ENCODE data around the gene ZDHHC11.

Gene ZDHHC11, protein sequence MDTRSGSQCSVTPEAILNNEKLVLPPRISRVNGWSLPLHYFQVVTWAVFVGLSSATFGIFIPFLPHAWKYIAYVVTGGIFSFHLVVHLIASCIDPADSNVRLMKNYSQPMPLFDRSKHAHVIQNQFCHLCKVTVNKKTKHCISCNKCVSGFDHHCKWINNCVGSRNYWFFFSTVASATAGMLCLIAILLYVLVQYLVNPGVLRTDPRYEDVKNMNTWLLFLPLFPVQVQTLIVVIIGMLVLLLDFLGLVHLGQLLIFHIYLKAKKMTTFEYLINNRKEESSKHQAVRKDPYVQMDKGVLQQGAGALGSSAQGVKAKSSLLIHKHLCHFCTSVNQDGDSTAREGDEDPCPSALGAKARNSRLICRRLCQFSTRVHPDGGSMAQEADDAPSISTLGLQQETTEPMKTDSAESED

GRCh38 chr5:850511-851006 is at the start of gene ZDHHC11:
ZDHHC11 (minus strand) TSS chr5:850986; CDS start chr5:850602, 384 bp downstream.
- Histone ChIP-seq H3K4me3 (ENCODE audit: low read depth, low read length) (no peak within 1 kb of the TSS), H3K9ac (ENCODE audit: low read depth, low read length) (no peak within 1 kb of the TSS)

DNA sequence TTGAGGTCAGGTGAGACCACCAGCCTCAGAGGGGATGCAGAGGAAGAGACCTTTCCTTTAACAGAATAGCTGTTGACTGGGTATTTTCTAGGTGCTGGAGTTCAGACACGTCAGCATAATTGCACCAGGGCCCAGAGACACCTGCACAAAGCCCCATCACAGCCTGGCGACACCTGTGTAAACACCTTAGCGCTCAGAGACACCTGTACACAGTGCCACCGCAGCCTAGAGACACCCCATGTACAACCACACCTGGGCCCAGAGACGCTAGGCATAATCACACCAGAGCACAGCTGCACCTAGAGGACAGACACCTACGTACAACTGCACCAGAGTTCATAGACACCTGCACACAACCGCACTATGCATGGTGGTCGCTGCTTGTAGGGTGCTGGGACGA is 42.9 kb upstream of the ZDHHC11 start:
- Histone ChIP-seq H3K9ac (ENCODE audit: low read depth, low read length) (peak overlapping the region; percentile 93), H3K36me3 (ENCODE audit: control insufficient read depth, insufficient read depth, low read length) (peaks cover 34% of the 10 kb centered on the region), H3K9me3 (ENCODE audit: control insufficient read depth, insufficient read depth, low read length) (no peaks in the 10 kb centered on the region)

More at GRCh38 chr5:850511-851006, at the start of gene ZDHHC11:
- Histone ChIP-seq H3K27me3 (ENCODE audit: control insufficient read depth, insufficient read depth, low read length) (no peaks in the 10 kb centered on the region), H3K36me3 (ENCODE audit: control insufficient read depth, insufficient read depth, low read length) (peaks cover 2% of the 10 kb centered on the region), H3K9me3 (ENCODE audit: control insufficient read depth, insufficient read depth, low read length) (no peaks in the 10 kb centered on the region), H3K4me1 (ENCODE audit: control insufficient read depth, insufficient read depth, low read length) (no peaks in the 10 kb centered on the region)

DNA sequence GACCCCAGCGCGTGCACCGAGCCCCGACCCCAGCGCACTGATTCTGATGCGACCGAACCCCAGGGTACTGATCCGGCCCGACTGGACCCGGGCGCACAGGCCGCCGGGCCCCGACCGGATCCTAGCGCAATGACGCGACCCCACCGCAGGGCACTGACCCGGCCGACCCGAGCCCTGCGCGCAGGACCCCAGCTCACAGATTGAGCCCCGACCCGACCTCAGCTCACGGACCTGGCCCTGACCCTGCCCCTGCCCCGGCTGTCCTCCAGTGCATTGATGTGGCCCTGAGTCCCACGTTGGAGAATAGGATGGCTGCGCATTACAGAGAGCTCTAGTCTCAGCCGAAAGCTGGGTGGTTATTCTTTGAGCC is 42.3 kb upstream of the ZDHHC11 start:
- peak overlapping the region; percentile 94 for H3K4me3 ChIP-seq (ENCODE audit: low read depth, low read length)
- peaks cover 40% of the 10 kb centered on the region for H3K36me3 ChIP-seq (ENCODE audit: control insufficient read depth, insufficient read depth, low read length)
- H3K9me3 ChIP-seq (ENCODE audit: control insufficient read depth, insufficient read depth, low read length) = no peaks in the 10 kb centered on the region
- H3K27me3 ChIP-seq (ENCODE audit: control insufficient read depth, insufficient read depth, low read length) = no peaks in the 10 kb centered on the region
- H3K9ac ChIP-seq (ENCODE audit: low read depth, low read length) = peak overlapping the region; percentile 93
- H3K4me1 ChIP-seq (ENCODE audit: control insufficient read depth, insufficient read depth, low read length) = peaks cover 5% of the 10 kb centered on the region

More for the DNA sequence above, 42.9 kb upstream of the ZDHHC11 start:
- peaks cover 5% of the 10 kb centered on the region for H3K4me1 ChIP-seq (ENCODE audit: control insufficient read depth, insufficient read depth, low read length)
- no peaks in the 10 kb centered on the region for H3K27me3 ChIP-seq (ENCODE audit: control insufficient read depth, insufficient read depth, low read length)
- H3K4me3 ChIP-seq (ENCODE audit: low read depth, low read length) = peak overlapping the region; percentile 94

- Histone ChIP-seq H3K4me1 (ENCODE audit: control insufficient read depth, insufficient read depth, low read length) (peaks cover 5% of the 10 kb centered on the region), H3K9ac (ENCODE audit: low read depth, low read length) (peak within 1 kb of the TSS; percentile 93), H3K9me3 (ENCODE audit: control insufficient read depth, insufficient read depth, low read length) (no peaks in the 10 kb centered on the region), H3K36me3 (ENCODE audit: control insufficient read depth, insufficient read depth, low read length) (peaks cover 45% of the 10 kb centered on the region), H3K27me3 (ENCODE audit: control insufficient read depth, insufficient read depth, low read length) (no peaks in the 10 kb centered on the region), H3K4me3 (ENCODE audit: low read depth, low read length) (peak within 1 kb of the TSS; percentile 94)
Measured at GRCh38 chr5:892394-893136, 41.8 kb upstream of the ZDHHC11 start, which contains the start of the genes BRD9 and TRIP13. BRD9 (minus strand) TSS chr5:892801; CDS start chr5:892657, 144 bp downstream. TRIP13 (plus strand) TSS chr5:892884; CDS start chr5:892999, 115 bp downstream.

DNA sequence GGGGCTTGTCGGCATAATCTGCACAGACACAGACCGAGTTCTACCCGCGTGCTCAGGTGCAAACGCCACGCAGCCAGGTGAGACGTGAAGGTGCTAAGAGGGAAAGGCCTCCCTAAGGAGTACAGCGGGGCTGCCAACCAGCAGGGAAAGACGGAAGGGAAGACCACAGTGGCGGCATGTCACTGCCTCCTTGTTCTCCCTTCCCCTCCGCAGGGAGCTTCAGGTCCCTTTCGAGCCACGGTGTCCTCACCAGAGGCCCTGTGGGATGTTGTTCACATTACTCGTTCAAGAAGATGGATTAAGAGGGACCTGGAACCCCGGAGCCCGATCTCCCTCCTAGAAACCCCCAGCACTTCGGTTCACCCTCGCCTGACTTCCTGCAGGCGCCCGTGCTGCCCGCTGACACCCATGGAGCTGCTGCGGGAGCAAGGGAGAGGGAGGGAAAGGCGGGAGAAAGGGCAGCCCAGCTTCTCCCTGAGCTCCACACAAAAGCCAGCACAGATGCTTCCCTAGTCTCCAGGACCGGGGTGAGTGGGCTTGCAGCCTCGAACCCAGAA is 41.1 kb upstream of the ZDHHC11 start:
- Histone ChIP-seq H3K4me3 (ENCODE audit: low read depth, low read length) (peak overlapping the region; percentile 94), H3K9me3 (ENCODE audit: control insufficient read depth, insufficient read depth, low read length) (no peaks in the 10 kb centered on the region), H3K4me1 (ENCODE audit: control insufficient read depth, insufficient read depth, low read length) (peaks cover 5% of the 10 kb centered on the region), H3K9ac (ENCODE audit: low read depth, low read length) (peak overlapping the region; percentile 90), H3K27me3 (ENCODE audit: control insufficient read depth, insufficient read depth, low read length) (no peaks in the 10 kb centered on the region), H3K36me3 (ENCODE audit: control insufficient read depth, insufficient read depth, low read length) (peaks cover 49% of the 10 kb centered on the region)

DNA sequence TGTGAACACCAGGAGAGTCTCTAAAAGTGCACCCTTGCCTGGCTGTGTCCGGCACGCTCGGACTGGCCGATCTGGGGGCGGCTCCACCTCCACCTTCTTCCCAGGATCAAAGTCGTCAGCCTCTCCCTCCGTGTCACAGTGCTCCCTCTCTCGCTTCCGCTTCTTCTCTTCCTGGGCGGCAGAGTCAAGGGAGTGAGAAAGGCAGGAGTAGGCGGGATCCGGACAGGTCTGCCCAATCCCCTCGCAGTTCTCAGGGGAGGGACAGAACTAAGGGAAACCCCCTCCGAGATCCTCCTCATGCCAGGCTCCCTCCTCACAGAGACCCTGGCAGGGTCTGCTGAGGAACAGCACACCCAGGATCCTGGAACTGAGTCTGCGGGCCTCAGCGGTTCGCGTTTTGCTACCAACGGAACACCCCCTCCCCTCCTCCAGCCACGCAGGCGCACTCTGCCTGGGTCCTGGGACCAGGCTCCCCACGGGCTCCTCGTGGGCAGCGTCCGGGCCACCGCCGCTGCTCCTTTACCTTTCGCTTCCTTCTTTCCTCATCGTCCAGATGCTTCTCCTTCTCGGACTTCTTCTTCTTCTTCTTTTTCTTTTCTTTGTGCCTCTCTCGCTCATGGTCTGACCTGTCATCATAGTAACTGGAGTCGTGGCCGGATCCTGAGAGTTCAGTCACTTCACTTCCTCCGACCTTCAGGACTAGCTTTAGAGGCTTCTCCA is 40.5 kb upstream of the ZDHHC11 start:
- Histone ChIP-seq H3K27me3 (ENCODE audit: control insufficient read depth, insufficient read depth, low read length) (no peaks in the 10 kb centered on the region), H3K4me1 (ENCODE audit: control insufficient read depth, insufficient read depth, low read length) (peaks cover 5% of the 10 kb centered on the region), H3K9me3 (ENCODE audit: control insufficient read depth, insufficient read depth, low read length) (no peaks in the 10 kb centered on the region), H3K9ac (ENCODE audit: low read depth, low read length) (peak overlapping the region; percentile 90), H3K36me3 (ENCODE audit: control insufficient read depth, insufficient read depth, low read length) (peaks cover 50% of the 10 kb centered on the region), H3K4me3 (ENCODE audit: low read depth, low read length) (peak overlapping the region; percentile 94)

GRCh38 chr5:889075-889710 is 38.4 kb upstream of the ZDHHC11 start:
- no peak overlapping the region for H3K9ac ChIP-seq (ENCODE audit: low read depth, low read length)
- H3K9me3 ChIP-seq (ENCODE audit: control insufficient read depth, insufficient read depth, low read length) = no peaks in the 10 kb centered on the region
- no peak overlapping the region for H3K4me3 ChIP-seq (ENCODE audit: low read depth, low read length)
- H3K4me1 ChIP-seq (ENCODE audit: control insufficient read depth, insufficient read depth, low read length) = peaks cover 5% of the 10 kb centered on the region
- H3K36me3 ChIP-seq (ENCODE audit: control insufficient read depth, insufficient read depth, low read length) = peaks cover 58% of the 10 kb centered on the region
- no peaks in the 10 kb centered on the region for H3K27me3 ChIP-seq (ENCODE audit: control insufficient read depth, insufficient read depth, low read length)

- no peaks in the 10 kb centered on the region for H3K9me3 ChIP-seq (ENCODE audit: control insufficient read depth, insufficient read depth, low read length)
- H3K4me3 ChIP-seq (ENCODE audit: low read depth, low read length) = no peak overlapping the region
- peaks cover under 1% of the 10 kb centered on the region for H3K4me1 ChIP-seq (ENCODE audit: control insufficient read depth, insufficient read depth, low read length)
- no peak overlapping the region for H3K9ac ChIP-seq (ENCODE audit: low read depth, low read length)
- peaks cover 64% of the 10 kb centered on the region for H3K36me3 ChIP-seq (ENCODE audit: control insufficient read depth, insufficient read depth, low read length)
- H3K27me3 ChIP-seq (ENCODE audit: control insufficient read depth, insufficient read depth, low read length) = no peaks in the 10 kb centered on the region
Measured at GRCh38 chr5:888638-889035, 37.9 kb upstream of the ZDHHC11 start.

DNA sequence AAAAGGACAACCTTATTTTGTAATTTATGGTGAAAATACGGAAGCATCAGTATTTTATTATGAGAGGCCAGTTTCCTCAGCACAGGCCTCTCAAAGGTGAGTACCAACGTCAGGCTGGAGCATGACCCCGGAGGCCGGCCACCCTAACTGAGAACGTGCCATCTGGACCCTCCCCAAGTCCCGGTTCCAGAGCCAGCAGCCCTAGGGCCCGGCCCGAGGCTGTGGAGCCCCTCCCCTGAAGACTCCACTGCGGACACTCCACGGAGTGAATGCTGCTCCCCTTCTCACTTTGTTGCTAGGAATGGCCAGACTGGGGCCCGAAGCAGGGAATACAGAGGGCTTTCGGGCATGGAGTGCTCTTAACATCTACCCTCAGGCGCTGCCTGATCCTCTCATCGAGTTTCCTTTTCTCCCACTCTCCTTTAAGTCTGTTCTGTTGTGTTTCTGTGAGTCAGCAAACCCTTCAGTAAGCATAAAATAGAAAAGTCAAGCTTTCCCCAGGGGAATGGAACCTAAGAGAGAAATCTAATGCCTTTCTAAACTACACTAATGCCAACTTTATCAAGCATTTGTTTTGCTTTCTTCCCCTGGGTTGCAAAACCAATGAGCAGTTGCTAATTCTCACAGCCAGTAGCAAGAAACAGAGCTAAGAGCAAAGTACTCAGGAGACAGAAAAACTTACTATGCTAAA is 37.3 kb upstream of the ZDHHC11 start:
- Histone ChIP-seq H3K4me3 (ENCODE audit: low read depth, low read length) (no peak overlapping the region), H3K9me3 (ENCODE audit: control insufficient read depth, insufficient read depth, low read length) (no peaks in the 10 kb centered on the region), H3K9ac (ENCODE audit: low read depth, low read length) (no peak overlapping the region), H3K36me3 (ENCODE audit: control insufficient read depth, insufficient read depth, low read length) (peaks cover 69% of the 10 kb centered on the region), H3K4me1 (ENCODE audit: control insufficient read depth, insufficient read depth, low read length) (no peaks in the 10 kb centered on the region), H3K27me3 (ENCODE audit: control insufficient read depth, insufficient read depth, low read length) (no peaks in the 10 kb centered on the region)

- peaks cover 82% of the 10 kb centered on the region for H3K36me3 ChIP-seq (ENCODE audit: control insufficient read depth, insufficient read depth, low read length)
- H3K27me3 ChIP-seq (ENCODE audit: control insufficient read depth, insufficient read depth, low read length) = no peaks in the 10 kb centered on the region
- H3K4me3 ChIP-seq (ENCODE audit: low read depth, low read length) = no peak overlapping the region
- H3K9ac ChIP-seq (ENCODE audit: low read depth, low read length) = no peak overlapping the region
- no peaks in the 10 kb centered on the region for H3K9me3 ChIP-seq (ENCODE audit: control insufficient read depth, insufficient read depth, low read length)
- no peaks in the 10 kb centered on the region for H3K4me1 ChIP-seq (ENCODE audit: control insufficient read depth, insufficient read depth, low read length)
Measured at GRCh38 chr5:886716-887325, 36.0 kb upstream of the ZDHHC11 start.
